MM.1S (cell line): Measurements from ENCODE around the gene EDARADD.

Experiments
- EZH2 ChIP-seq: fragments of 300-600 bp; sonication (generic); optimal IDR thresholded peaks from 2 replicates; pipeline ENCODE3; 2017; ENCODE audit warnings: low read depth, mild to moderate bottlenecking, antibody characterized with exemption, low read length, mixed read lengths
- EZH2phosphoT487 ChIP-seq: fragments of 300-600 bp; sonication (generic); IDR thresholded peaks from 2 replicates; pipeline ENCODE4 v1.6.1; 2018; ENCODE audit warnings: antibody characterized with exemption, low read length
- TF ChIP-seq, protein P1 (sequence below): fragments of 300-600 bp; sonication (generic); IDR thresholded peaks from 2 replicates; pipeline ENCODE4 v1.5.1; 2016; ENCODE audit warnings: antibody characterized with exemption, low read length, mixed read lengths

DNA sequence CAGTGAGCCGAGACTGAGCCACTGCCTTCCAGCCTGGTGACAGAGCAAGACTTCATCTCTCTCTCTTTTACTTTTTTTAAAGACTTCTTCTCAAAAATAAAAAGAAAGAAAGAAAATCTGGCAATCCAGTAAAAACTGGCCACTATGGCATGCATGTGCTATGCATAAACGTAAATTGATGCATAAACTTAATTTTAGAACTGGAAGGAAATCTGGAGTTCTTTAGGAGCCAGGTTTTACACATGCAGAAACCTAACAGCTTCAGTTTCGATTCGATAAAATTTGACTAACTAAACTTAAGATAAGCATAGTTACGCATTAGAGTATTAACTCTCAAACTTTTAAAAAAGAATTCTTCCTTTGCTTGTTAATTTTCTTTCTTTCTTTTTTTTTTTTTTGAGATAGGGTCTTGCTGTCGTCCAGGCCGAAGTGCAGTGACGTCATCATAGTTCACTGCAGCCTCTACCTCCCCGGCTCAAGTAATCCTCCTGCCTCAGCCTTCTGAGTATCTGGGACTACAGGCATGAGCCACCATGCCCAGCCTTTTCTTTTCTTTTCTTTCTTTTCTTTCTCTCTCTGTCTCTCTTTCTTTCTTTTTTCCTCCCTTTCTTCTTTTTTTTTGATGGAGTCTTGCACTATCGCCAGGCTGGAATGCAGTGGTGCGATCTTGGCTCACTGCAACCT lies 117.8 kb downstream of the EDARADD start:
- TF ChIP-seq EZH2 (no peak), EZH2phosphoT487 (no peak)
- TF ChIP-seq, protein P1, sequence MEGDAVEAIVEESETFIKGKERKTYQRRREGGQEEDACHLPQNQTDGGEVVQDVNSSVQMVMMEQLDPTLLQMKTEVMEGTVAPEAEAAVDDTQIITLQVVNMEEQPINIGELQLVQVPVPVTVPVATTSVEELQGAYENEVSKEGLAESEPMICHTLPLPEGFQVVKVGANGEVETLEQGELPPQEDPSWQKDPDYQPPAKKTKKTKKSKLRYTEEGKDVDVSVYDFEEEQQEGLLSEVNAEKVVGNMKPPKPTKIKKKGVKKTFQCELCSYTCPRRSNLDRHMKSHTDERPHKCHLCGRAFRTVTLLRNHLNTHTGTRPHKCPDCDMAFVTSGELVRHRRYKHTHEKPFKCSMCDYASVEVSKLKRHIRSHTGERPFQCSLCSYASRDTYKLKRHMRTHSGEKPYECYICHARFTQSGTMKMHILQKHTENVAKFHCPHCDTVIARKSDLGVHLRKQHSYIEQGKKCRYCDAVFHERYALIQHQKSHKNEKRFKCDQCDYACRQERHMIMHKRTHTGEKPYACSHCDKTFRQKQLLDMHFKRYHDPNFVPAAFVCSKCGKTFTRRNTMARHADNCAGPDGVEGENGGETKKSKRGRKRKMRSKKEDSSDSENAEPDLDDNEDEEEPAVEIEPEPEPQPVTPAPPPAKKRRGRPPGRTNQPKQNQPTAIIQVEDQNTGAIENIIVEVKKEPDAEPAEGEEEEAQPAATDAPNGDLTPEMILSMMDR, result no peak
